Gastrocnemius medialis (tissue), 4 donors: ENCODE measurements around the gene CUL9. TPM values are rescaled to one million over a fixed set of nuclear protein-coding genes. Genes with fewer than 3 reads are reported as not detected.
A peak's percentile ranks its signal among the peaks of the same experiment; 100 is the strongest.

ENCODE experiments used
- ATAC-seq, 2 donors: fragments of 150-250 bp; one replicate each; pipeline ENCODE4 v1.9.1; 2016
- DNase-seq, 2 donors: peaks; one replicate each; pipeline ENCODE4 v3.0.0-alpha.2; 2019
- H3K27ac ChIP-seq, 4 donors: fragments of 200-600 bp; sonication (generic); 1 replicate in 1 of 4; 2 replicates in 3 of 4; pipeline ENCODE4 v1.5.1; 2016 to 2018; ENCODE audit warnings: mild to moderate bottlenecking in 2 of 4, moderate library complexity in 1 of 4
- H3K27me3 ChIP-seq, 3 donors: fragments of 200-600 bp; sonication (generic) in 2 of 3; 1 replicate in 1 of 3; 2 replicates in 2 of 3; pipeline versions ENCODE4 v1.5.1 to v1.6.0; 2016 to 2019; ENCODE audit warnings: mild to moderate bottlenecking in 1 of 3, moderate library complexity in 1 of 3
- H3K36me3 ChIP-seq, 2 donors: fragments of 200-600 bp; sonication (generic) in 1 of 2; one replicate each; pipeline ENCODE4 v1.5.1; 2017 to 2018
- H3K4me1 ChIP-seq, 2 donors: fragments of 200-600 bp; sonication (generic) in 1 of 2; one replicate each; pipeline ENCODE4 v1.5.1; 2016 to 2017; ENCODE audit warnings: mild to moderate bottlenecking in 2 of 2
- H3K4me3 ChIP-seq, 4 donors: fragments of 200-600 bp; sonication (generic) in 3 of 4; 1 replicate in 1 of 4; 2 replicates in 3 of 4; pipeline ENCODE4 v1.5.1; 2016 to 2019; ENCODE audit warnings: mild to moderate bottlenecking in 2 of 4
- H3K9me3 ChIP-seq, 3 donors: fragments of 200-600 bp; sonication (generic) in 2 of 3; 1 replicate in 1 of 3; 2 replicates in 2 of 3; pipeline ENCODE4 v1.5.1; 2016 to 2019
- POLR2A ChIP-seq, 2 donors: fragments of 450-650 bp; IDR thresholded peaks; one replicate each; pipeline ENCODE4 v1.6.1; 2017; ENCODE audit warnings: antibody characterized with exemption in 2 of 2, mild to moderate bottlenecking in 2 of 2, moderate library complexity in 2 of 2
- in situ Hi-C, 4 donors: fragments of 200-750 bp; cut with MboI; loops; one replicate each; pipeline versions ENCODE4 v1.15.0 to v1.8.0; 2017; ENCODE audit warnings: low sequenced_read_pairs in 4 of 4
- intact Hi-C: fragments of 100-400 bp; cut with DNase I; formaldehyde crosslinking; loops from one replicate; pipeline ENCODE4 v1.15.1; 2023; ENCODE audit warnings: low total_unique reads
- total RNA-seq, 4 donors: library from RNA; depleted of rRNA; stranded (reverse); fragments of >200 nt; gene quantifications; one replicate each; pipeline versions ENCODE4 v1.1.0 to v1.2.3, GENCODE V29; 2016
- TF ChIP-seq, protein P1 (sequence below), 5 experiments: fragments of 450-650 bp in 3 of 5; fragments of 200-600 bp in 2 of 5; sonication (generic) in 2 of 5; IDR thresholded peaks in 4 of 5; conservative IDR thresholded peaks in 1 of 5; 1 replicate in 4 of 5; 2 replicates in 1 of 5; pipeline ENCODE4 v1.5.1; 2016 to 2019; ENCODE audit warnings: antibody characterized with exemption in 5 of 5, mild to moderate bottlenecking in 3 of 5, moderate library complexity in 3 of 5

Gene CUL9
- total RNA-seq, 4 donors from 2014 or later: 5.3 to 20.1 (median 7.1) TPM

DNA sequence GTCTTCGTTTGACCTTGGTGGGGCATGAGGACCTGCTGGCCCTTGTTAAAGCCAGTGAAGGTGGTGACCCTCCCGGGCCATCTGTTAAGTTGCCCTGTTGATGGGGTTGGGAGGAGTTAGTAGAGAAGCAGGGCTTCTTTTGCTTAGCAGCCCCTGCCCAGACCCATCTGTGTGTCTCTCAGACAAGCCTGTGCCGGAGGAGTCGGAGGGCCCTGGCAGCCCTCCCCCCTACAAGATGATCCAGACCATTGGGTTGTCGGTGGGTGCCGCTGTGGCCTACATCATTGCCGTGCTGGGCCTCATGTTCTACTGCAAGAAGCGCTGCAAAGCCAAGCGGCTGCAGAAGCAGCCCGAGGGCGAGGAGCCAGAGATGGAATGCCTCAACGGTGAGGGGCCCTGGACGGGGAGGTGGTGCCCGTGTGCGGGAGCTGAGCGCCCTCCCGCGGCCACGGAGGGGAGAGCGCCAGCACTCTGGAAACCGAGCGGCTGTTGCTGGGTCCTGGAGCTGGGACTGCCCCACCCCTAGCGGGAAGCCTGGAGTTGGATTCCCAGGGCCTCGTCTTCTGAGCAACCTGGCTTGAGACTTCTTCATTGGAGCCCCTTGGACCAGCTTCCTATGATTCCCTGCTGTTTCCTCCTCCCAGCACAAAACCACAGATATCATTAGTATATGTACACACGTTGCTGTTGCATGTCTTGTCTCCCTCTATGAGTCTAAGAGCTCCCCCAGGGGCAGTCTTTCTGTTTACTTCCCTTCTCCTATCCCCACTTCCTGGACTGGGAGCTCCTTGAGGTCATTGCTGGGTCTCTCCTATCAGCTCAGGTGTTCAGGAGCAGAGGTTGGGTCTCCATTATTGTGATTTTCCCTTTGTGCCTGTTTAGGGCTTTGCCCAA is 38.5 kb upstream of the CUL9 start:
- in situ Hi-C loops: loop anchor here (5.0 to 10.0 kb wide), 2 partner anchors 239 to 241 kb away; no protein-coding TSS in a partner anchor
- H3K27me3 ChIP-seq: no peaks in the 10 kb centered on the region
- peak; percentile 81 to 86 for ATAC-seq
- no peaks in the 10 kb centered on the region for H3K9me3 ChIP-seq
- peaks cover 21 to 24% of the 10 kb centered on the region in 2 donors for H3K4me1 ChIP-seq
- TF ChIP-seq, protein P1, sequence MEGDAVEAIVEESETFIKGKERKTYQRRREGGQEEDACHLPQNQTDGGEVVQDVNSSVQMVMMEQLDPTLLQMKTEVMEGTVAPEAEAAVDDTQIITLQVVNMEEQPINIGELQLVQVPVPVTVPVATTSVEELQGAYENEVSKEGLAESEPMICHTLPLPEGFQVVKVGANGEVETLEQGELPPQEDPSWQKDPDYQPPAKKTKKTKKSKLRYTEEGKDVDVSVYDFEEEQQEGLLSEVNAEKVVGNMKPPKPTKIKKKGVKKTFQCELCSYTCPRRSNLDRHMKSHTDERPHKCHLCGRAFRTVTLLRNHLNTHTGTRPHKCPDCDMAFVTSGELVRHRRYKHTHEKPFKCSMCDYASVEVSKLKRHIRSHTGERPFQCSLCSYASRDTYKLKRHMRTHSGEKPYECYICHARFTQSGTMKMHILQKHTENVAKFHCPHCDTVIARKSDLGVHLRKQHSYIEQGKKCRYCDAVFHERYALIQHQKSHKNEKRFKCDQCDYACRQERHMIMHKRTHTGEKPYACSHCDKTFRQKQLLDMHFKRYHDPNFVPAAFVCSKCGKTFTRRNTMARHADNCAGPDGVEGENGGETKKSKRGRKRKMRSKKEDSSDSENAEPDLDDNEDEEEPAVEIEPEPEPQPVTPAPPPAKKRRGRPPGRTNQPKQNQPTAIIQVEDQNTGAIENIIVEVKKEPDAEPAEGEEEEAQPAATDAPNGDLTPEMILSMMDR (IDR thresholded peaks at IDR 0.05 in 4 of 5, conservative IDR thresholded peaks at IDR 0.05 in 1 of 5): peak; percentile 87 to 96 (median 94)
- TF ChIP-seq POLR2A (IDR thresholded peaks at IDR 0.05): no peak
- no peaks in the 10 kb centered on the region for H3K36me3 ChIP-seq
- peak; percentile 46 to 80 for DNase-seq
- intact Hi-C loops: loop anchor here (1.0 to 2.0 kb wide), 2 partner anchors 135 to 242 kb away; no protein-coding TSS in a partner anchor
- H3K27ac ChIP-seq: peak overlapping the region in 2 of 4 donors; percentile 31 to 50
- H3K4me3 ChIP-seq: peak overlapping the region in 1 of 4 donors; percentile 5

DNA sequence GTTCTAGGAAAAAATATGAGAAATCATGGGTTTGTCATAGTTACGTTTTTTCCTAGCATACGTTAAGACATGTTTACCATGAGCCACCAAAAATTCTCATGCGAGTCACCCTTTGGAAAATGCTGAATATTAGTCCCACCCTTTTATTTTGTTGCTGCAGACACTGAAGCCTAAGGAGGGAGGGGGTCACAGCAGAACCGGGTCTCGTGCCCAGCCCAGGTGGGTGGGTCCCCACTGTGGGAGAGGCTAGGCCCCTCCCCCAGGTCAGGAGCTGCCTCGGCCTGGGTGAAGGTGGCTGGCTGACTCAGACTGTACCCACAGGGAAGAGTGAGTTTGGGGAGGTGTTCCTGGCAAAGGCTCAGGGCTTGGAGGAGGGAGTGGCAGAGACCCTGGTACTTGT is 37.1 kb upstream of the CUL9 start:
- Histone ChIP-seq H3K36me3 (no peaks in the 10 kb centered on the region), H3K27me3 (no peaks in the 10 kb centered on the region), H3K27ac (no peak overlapping the region), H3K4me1 (peaks cover 21 to 24% of the 10 kb centered on the region in 2 donors), H3K4me3 (no peak overlapping the region), H3K9me3 (no peaks in the 10 kb centered on the region)
- ATAC-seq (no peak), DNase-seq (no peak)
- in situ Hi-C loops: loop anchor here (5.0 to 10.0 kb wide), 2 partner anchors 240 to 243 kb away; no protein-coding TSS in a partner anchor
- no peak for TF ChIP-seq POLR2A (IDR thresholded peaks at IDR 0.05)
- TF ChIP-seq, protein P1 (IDR thresholded peaks at IDR 0.05 in 4 of 5, conservative IDR thresholded peaks at IDR 0.05 in 1 of 5): no peak
- intact Hi-C loops: no loop called here

DNA sequence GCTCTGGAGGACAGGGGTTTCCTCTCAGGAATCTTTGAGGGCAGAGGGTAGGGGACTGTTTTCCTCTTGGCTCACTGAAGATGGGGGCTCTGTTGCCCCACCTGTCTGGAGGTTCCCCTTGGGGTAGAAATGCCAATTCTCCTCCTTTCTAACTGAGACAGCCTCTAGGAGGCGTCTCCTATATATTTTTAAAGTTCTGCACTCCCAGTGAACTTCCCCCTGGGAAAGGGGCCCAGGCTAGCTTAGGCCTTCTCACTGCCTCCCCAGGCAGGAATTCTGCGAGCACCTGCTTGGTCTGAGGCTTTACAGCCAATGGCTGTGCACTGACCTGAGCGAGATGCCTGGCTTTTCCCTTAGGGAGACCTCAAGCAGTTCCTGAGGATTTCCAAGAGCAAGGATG is 35.7 kb upstream of the CUL9 start:
- in situ Hi-C loops: loop anchor here in 2 of 4 donors (10.0 kb wide), 1 partner anchor 241 kb away; no protein-coding TSS in a partner anchor

GRCh38 chr6:43146709-43147688 is 35.0 kb upstream of the CUL9 start:
- Histone ChIP-seq H3K9me3 (no peaks in the 10 kb centered on the region), H3K27ac (peak overlapping the region; percentile 58 to 79 (median 70)), H3K4me1 (peaks cover 21 to 24% of the 10 kb centered on the region in 2 donors), H3K27me3 (no peaks in the 10 kb centered on the region), H3K4me3 (no peak overlapping the region), H3K36me3 (no peaks in the 10 kb centered on the region)
- in situ Hi-C loops (loop anchor here in 2 of 4 donors (10.0 kb wide), 1 partner anchor 242 kb away; no protein-coding TSS in a partner anchor), intact Hi-C loops (no loop called here)
- ATAC-seq (peak; percentile 91 to 92), DNase-seq (peak; percentile 22 to 63)
- no peak for TF ChIP-seq POLR2A (IDR thresholded peaks at IDR 0.05)
- TF ChIP-seq, protein P1 (IDR thresholded peaks at IDR 0.05 in 4 of 5, conservative IDR thresholded peaks at IDR 0.05 in 1 of 5): no peak

More for the DNA sequence above, 35.7 kb upstream of the CUL9 start:
- no peaks in the 10 kb centered on the region for H3K27me3 ChIP-seq
- DNase-seq (no peak), ATAC-seq (no peak)
- H3K4me3 ChIP-seq: no peak overlapping the region
- H3K4me1 ChIP-seq: peaks cover 21 to 24% of the 10 kb centered on the region in 2 donors
- no peaks in the 10 kb centered on the region for H3K9me3 ChIP-seq
- intact Hi-C loops: no loop called here
- no peaks in the 10 kb centered on the region for H3K36me3 ChIP-seq
- peak overlapping the region in 1 of 4 donors; percentile 79 for H3K27ac ChIP-seq
- TF ChIP-seq POLR2A (IDR thresholded peaks at IDR 0.05): no peak
- TF ChIP-seq, protein P1 (IDR thresholded peaks at IDR 0.05 in 4 of 5, conservative IDR thresholded peaks at IDR 0.05 in 1 of 5): no peak
